Measurements from ENCODE around the gene SHC1.

Gene SHC1

DNA sequence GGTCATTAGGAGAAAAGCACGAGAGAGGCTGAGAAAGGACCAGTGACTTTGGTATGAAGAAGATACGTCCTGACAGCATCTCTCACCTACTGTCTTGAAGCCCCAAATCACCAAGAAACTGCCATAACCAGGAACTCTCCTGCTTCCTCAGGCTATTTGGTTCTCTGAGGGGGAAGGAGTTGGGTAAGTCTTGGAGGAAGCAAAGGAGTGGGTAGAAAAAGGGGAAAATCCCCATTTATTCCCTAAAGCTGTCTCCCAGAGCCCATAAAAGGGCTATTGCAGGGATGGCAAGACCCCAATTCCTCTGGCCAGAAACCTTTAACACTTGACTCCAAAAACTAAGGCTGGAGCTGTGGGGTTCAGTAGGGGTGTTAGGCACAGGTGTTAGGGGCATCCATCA is 12.5 kb downstream of the SHC1 start:
- H3K36me3 ChIP-seq (ENCODE audit: low read depth), result peaks cover 16% of the 10 kb centered on the region
- H3K9me3 ChIP-seq (ENCODE audit: severe bottlenecking), result no peaks in the 10 kb centered on the region
- H3K27me3 ChIP-seq (ENCODE audit: insufficient read depth, poor library complexity, severe bottlenecking), result no peaks in the 10 kb centered on the region
- H3K4me1 ChIP-seq (ENCODE audit: insufficient read depth, poor library complexity, severe bottlenecking), result peaks cover 17% of the 10 kb centered on the region
- no peak for ATAC-seq (ENCODE audit: low read depth)
- H3K4me3 ChIP-seq (ENCODE audit: severe bottlenecking), result no peak overlapping the region
- no peak overlapping the region for H3K27ac ChIP-seq (ENCODE audit: poor library complexity, severe bottlenecking)
- no peak for TF ChIP-seq CTCF (IDR thresholded peaks at IDR 0.05; ENCODE audit: poor library complexity, severe bottlenecking)
- no peak for DNase-seq (ENCODE audit: low spot score)

- no peak for TF ChIP-seq CTCF (IDR thresholded peaks at IDR 0.05; ENCODE audit: poor library complexity, severe bottlenecking)
- H3K36me3 ChIP-seq (ENCODE audit: low read depth), result peaks cover 8% of the 10 kb centered on the region
- H3K4me3 ChIP-seq (ENCODE audit: severe bottlenecking), result no peak overlapping the region
- no peaks in the 10 kb centered on the region for H3K27me3 ChIP-seq (ENCODE audit: insufficient read depth, poor library complexity, severe bottlenecking)
- peaks cover 10% of the 10 kb centered on the region for H3K4me1 ChIP-seq (ENCODE audit: insufficient read depth, poor library complexity, severe bottlenecking)
- DNase-seq (ENCODE audit: low spot score) (no peak), ATAC-seq (ENCODE audit: low read depth) (no peak)
- H3K9me3 ChIP-seq (ENCODE audit: severe bottlenecking), result no peaks in the 10 kb centered on the region
- peak overlapping the region; percentile 36 for H3K27ac ChIP-seq (ENCODE audit: poor library complexity, severe bottlenecking)
These were observed 13.4 kb downstream of the SHC1 start for GRCh38 chr1:154957091-154957657.

GRCh38 chr1:154956544-154956941 is 14.0 kb downstream of the SHC1 start:
- ATAC-seq (ENCODE audit: low read depth), result no peak
- peaks cover 10% of the 10 kb centered on the region for H3K4me1 ChIP-seq (ENCODE audit: insufficient read depth, poor library complexity, severe bottlenecking)
- no peak for TF ChIP-seq CTCF (IDR thresholded peaks at IDR 0.05; ENCODE audit: poor library complexity, severe bottlenecking)
- no peak for DNase-seq (ENCODE audit: low spot score)
- peak overlapping the region; percentile 33 for H3K4me3 ChIP-seq (ENCODE audit: severe bottlenecking)
- H3K36me3 ChIP-seq (ENCODE audit: low read depth), result peaks cover 8% of the 10 kb centered on the region
- H3K9me3 ChIP-seq (ENCODE audit: severe bottlenecking), result no peaks in the 10 kb centered on the region
- peak overlapping the region; percentile 36 for H3K27ac ChIP-seq (ENCODE audit: poor library complexity, severe bottlenecking)
- no peaks in the 10 kb centered on the region for H3K27me3 ChIP-seq (ENCODE audit: insufficient read depth, poor library complexity, severe bottlenecking)

DNA sequence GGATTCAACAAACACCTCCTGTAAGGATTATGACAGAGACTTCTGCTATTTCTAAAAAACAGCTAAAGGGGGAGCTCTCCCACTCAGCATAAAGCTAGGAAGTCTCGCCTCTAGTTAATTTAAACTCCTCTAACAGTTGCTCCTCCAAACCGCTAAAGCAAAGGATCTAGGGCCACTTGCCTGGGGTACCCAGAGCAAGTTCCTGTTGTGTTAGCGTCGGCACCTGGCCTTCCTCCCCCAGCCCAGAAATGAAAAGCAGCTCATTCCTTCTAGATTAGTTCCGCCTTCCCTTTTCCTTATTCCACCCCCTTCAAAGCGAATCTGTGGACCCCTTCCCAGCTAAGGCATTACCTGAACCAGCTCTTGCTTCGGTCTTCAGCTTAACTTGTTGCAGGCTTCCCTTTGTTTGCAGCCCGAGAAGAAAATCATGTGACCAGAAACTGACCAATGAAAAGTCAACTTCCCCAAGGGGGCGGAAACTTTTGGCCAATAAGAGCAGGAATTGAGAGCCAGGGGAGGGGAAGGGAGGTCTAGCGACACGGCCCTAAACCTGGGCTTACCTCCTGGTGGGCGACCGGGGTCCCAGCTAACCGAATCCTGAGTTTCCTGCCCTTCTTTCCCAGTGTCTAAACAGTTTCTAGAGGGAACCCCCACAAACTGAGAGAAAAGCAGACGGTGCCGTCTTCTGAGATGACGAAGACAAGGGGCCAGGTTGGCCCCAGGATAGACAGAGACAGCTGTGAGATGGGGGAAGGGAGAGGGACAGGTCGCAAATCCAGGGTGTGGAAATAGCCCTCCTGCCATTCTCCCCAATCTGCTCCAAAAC is 14.6 kb downstream of the SHC1 start, which contains the start of gene PBXIP1:
Gene PBXIP1, minus strand, starts transcription at position 382 of the 826 bp plus-strand sequence. CDS start 2,378 bp downstream, outside the sequence.
- ATAC-seq (ENCODE audit: low read depth) (peak; percentile 84), DNase-seq (ENCODE audit: low spot score) (no peak)
- TF ChIP-seq CTCF (IDR thresholded peaks at IDR 0.05; ENCODE audit: poor library complexity, severe bottlenecking), result peak; percentile 40
- peaks cover 8% of the 10 kb centered on the region for H3K36me3 ChIP-seq (ENCODE audit: low read depth)
- no peaks in the 10 kb centered on the region for H3K27me3 ChIP-seq (ENCODE audit: insufficient read depth, poor library complexity, severe bottlenecking)
- H3K9me3 ChIP-seq (ENCODE audit: severe bottlenecking), result no peaks in the 10 kb centered on the region
- H3K4me1 ChIP-seq (ENCODE audit: insufficient read depth, poor library complexity, severe bottlenecking), result peaks cover 10% of the 10 kb centered on the region
- H3K27ac ChIP-seq (ENCODE audit: poor library complexity, severe bottlenecking), result peak within 1 kb of the TSS; percentile 36
- peak within 1 kb of the TSS; percentile 33 for H3K4me3 ChIP-seq (ENCODE audit: severe bottlenecking)

Measured in RWPE2 (cell line).